Mesenteric fat pad (tissue), 1 donor: ENCODE measurements around the gene VWA8. TPM values are rescaled to one million over a fixed set of nuclear protein-coding genes. Genes with fewer than 3 reads are reported as not detected.
"Not testable (repeated sequence)": the region's sequence is repeated elsewhere in the genome, so short reads cannot be mapped to it uniquely, and the experiment has no call there.

Experiments
- DNase-seq: peaks from one replicate; pipeline ENCODE4 v3.0.0-alpha.2; 2020; ENCODE audit warnings: low spot score
- total RNA-seq: library from RNA; stranded (reverse); fragmentation: NEBNext Ultra II Directional; extraction: Animal tissue kit (Norgen Biotek cat#: 25700); gene quantifications from one replicate; pipeline ENCODE4 v1.2.1, GENCODE V29; 2021
- donor health status: DM: yes; HTN: yes; CAD: no.

VWA8 gene
- total RNA-seq, 1 donor from 2014 or later = 17.9 TPM

DNA sequence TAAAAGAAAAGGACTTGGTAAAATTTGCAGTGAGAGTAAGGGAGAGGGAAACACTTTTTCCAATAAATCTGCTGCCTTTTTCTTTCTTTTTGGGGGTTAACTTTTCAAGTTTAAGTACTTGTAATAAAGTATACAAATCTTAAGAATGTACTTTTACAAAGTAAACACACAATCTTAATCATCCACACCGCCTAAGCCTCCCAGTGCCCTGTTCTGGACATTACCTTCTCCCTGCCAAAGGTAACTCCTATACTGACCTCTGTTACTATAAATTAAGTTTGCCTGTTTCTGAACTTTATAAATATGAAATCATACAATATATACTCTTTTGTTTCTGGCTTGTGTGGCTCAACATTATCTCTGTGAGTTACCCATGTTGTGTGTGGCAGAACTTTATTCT is 365.6 kb downstream of the VWA8 start:
- no peak for DNase-seq

GRCh38 chr13:41590643-41591042 is 370.3 kb downstream of the VWA8 start:
- no peak for DNase-seq

- no peak for DNase-seq
Measured at GRCh38 chr13:41590122-41590521, 370.8 kb downstream of the VWA8 start.

GRCh38 chr13:41589434-41589833 is 371.5 kb downstream of the VWA8 start:
- no peak for DNase-seq

- DNase-seq = no peak
Measured at GRCh38 chr13:41588899-41589298, 372.0 kb downstream of the VWA8 start.

GRCh38 chr13:41588448-41588847 is 372.5 kb downstream of the VWA8 start:
- DNase-seq = no peak

DNA sequence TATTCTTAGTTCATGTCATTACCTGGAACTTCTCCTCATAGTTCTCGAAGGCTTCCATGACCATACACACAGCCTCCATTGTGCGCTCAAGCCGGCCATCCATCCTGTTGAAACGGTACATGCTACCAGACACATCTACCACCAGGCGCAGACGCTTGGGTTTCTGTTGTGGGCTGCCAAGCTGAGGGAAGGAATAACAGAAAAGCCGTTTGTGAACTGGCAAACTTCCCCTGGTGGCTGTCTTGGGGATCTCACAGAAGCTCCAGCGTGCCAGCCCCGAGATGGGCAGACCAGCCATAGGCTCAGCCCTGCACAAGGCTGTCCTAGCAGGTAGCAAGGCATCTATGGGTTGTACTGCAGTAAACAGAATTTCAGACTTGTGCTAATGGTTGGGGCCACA is 373.4 kb downstream of the VWA8 start:
- DNase-seq = no peak

DNA sequence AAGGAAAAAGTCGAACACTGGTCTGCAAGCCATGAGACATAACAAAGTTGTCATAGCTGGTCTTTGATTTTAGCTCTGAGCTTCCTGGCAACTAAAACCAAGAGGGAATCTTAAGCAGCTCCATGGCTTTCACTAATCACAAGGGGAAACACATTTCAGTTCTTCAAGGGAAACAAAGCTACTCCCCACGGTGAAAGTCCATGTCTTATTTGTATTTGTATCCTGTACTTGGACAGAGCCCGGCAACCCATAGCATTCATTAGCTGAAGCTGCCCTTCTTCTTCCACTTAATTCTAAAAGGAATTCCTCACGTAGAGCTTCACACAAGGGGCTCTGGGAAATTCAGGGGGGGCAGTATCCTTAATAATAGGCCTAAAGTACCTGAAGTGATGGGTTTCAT is 374.7 kb downstream of the VWA8 start:
- no peak for DNase-seq

- DNase-seq = no peak
Measured at GRCh38 chr13:41582027-41582463, 378.9 kb downstream of the VWA8 start.

- no peak for DNase-seq
Measured at GRCh38 chr13:41580345-41580744, 380.6 kb downstream of the VWA8 start.

DNA sequence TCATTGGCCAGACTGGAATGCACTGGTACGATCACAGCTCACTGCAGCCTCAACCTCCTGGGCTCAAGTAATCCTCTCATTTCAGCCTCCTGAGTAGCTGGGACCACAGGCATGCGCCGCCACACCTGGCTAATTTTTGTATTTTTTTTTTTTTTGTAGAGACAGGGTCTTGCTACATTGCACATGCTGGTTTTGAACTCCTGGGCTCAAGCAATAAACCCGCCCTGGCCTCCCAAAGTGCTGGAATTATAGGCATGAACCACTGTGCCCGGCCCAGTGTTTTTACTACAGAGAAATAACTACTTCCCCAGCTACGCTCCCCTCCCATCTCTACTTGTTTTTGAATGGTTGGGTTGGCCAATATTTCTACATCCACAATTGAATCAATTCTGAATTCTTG is 381.0 kb downstream of the VWA8 start:
- DNase-seq = no peak

GRCh38 chr13:41579168-41579567 is 381.7 kb downstream of the VWA8 start:
- no peak for DNase-seq

DNA sequence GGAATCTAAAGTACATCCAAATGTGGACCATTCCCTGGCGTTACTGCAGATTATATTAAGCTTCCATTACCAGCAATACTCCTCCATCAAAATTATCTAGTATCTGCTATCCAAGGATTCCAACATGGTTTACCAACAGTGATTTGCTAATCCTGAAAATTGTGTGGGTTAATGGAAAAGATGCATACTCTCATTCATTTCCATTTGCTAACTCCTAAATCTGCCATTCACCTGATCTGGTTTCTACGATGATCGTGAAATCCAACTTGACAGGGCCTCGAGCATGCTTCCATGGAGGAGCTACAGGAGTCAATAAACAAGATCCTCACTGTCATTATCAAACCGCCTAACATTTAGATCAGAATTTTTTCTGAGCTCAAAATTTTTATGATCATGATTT is 382.5 kb downstream of the VWA8 start:
- no peak for DNase-seq

DNA sequence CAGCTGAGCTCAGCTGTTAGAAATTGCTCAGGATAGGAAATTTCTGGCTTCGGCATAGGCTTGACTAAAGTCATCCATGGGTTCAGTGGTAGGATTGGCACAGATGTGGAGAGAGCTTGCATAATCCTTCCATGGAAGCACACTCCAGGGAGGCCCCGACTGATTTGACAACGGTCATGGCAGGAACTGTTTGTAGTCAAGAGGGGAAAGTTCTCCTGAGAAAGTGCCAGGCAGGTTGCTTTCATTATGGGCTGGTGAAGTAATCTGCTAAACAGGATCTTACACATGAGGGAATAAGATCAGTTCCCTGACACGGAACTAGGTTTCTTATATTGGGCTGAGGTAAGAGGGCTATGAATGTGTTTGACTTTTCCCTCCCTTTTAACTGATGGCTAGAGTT is 383.5 kb downstream of the VWA8 start:
- DNase-seq = no peak

DNA sequence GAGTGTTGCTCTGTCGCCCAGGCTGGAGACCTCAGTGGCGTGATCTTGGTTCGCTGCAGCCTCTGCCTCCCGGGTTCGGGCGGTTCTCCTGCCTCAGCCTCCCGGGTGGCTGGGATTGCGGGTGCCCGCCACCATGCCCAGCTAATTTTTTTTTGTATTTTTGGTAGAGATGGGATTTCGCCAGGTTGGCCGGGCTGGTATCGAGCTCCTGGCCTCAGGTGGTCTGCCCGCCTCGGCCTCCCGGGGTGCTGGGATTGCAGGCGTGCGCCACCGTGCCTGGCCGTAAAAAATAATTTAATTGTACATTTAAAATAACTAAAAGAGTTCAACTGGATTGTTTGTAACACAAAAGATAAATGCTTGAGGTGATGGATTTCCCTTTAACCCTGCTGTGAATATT is 387.3 kb downstream of the VWA8 start:
- DNase-seq = not testable (repeated sequence)

GRCh38 chr13:41571817-41572340 is 389.0 kb downstream of the VWA8 start:
- not testable (repeated sequence) for DNase-seq

DNA sequence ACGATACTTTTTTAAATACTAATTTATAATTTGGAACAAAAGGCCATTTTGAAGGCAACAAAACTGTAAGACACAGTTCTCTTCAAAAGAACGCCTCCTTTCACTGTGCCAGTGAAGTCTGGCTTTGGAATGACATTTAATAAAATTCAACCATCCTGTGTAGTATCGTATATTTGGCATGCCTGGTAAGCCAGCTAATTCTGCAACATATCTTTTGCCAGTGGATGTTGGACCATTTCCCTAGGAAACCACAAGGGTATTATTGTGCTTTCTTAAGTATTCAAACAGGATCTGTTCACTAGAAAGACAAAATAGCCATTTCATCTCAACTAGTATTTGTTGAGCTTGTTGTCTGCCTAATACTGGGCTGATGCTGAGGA is 391.9 kb downstream of the VWA8 start:
- no peak for DNase-seq

- no peak for DNase-seq
Measured at GRCh38 chr13:41568143-41568971, 392.6 kb downstream of the VWA8 start.

DNA sequence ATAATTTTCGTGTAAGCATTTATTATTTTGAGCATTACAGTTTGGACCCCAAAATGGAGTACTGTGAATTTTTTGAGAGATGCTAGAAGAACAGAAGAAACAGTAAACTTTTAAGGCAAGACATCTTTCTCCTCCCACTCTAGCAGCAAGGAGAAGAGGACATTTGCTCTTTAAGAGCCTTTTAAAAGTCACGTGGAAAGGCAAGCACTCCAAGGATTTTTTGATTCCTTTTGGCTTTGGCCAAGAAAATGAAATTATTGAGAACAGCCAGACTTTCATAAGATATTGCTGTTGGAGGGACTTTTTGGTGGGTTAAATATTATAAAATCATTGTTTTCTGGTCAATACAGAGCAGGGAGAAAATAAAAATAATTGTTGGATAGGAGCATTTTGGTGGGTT is 393.5 kb downstream of the VWA8 start:
- no peak for DNase-seq

DNA sequence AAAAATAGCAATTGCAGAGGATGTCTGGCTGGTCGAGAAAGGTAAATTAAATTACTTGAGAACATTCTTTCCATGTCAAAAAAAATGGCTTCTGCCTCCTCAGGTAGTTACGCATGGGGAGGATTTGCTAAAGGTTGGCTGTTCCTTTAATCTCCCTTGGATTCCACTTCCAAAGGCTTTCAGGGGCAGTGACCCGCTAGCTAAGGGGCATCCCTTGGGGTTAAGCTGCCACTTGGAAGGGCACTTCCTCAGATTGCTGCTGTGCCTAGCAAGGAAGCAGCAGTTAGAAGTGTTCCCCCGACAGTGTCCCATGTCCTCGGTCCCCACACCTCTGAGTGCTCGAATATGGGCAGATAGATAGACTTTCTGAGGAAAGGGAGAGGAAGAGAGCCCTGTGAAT is 395.1 kb downstream of the VWA8 start:
- no peak for DNase-seq

DNA sequence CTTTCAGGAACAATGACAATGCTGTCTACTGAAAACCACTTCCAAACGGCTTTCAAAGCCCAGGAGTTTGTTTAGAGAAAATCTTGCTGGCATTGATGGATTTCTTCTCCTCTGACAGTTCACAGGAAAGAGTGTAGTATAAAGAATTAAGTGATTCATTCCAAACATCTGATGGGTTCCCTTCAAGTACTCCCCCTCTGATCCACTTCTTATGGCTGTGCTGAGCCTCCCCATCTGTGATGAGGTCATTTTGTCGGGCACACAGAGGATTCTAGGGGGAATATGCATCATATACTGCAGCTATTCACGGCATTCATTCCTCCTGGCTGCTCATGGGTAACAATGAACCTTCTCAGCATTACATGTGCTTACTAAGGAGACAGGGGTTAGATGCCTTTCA is 395.7 kb downstream of the VWA8 start:
- no peak for DNase-seq

DNA sequence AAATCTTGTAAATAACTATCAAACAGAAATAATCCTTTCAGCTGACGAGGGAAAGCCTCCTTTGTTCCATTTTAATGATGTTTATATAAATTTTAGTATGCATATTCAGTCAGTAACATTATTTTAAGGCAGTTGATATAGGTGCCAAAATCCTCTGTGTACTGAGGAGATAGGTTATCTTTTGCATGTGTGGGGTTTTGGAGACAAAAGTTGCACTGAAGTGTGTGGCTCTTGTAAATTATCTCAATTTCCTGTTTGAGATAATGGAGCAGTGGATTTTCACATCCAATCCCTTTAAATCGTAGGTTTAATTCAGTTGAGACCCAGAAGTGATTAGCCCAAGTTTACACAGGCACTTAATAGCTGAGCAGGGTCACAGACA is 396.9 kb downstream of the VWA8 start:
- DNase-seq = no peak

- DNase-seq = no peak
Measured at GRCh38 chr13:41563341-41563983, 397.4 kb downstream of the VWA8 start.
